Stimulated activated CD4-positive, alpha-beta T cell treated with anti-CD3 and anti-CD28 coated beads, TNF-alpha, amount 100 ng/mL, for 1 hour (primary cell): ENCODE results near the gene IL19.

Source experiments
- DNase-seq, 3 donors: peaks; one replicate each; pipeline ENCODE4 v3.0.0-alpha.2; 2020; ENCODE audit warnings: low read depth in 3 of 3, low spot score in 1 of 3

IL19 gene, protein sequence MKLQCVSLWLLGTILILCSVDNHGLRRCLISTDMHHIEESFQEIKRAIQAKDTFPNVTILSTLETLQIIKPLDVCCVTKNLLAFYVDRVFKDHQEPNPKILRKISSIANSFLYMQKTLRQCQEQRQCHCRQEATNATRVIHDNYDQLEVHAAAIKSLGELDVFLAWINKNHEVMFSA

DNA sequence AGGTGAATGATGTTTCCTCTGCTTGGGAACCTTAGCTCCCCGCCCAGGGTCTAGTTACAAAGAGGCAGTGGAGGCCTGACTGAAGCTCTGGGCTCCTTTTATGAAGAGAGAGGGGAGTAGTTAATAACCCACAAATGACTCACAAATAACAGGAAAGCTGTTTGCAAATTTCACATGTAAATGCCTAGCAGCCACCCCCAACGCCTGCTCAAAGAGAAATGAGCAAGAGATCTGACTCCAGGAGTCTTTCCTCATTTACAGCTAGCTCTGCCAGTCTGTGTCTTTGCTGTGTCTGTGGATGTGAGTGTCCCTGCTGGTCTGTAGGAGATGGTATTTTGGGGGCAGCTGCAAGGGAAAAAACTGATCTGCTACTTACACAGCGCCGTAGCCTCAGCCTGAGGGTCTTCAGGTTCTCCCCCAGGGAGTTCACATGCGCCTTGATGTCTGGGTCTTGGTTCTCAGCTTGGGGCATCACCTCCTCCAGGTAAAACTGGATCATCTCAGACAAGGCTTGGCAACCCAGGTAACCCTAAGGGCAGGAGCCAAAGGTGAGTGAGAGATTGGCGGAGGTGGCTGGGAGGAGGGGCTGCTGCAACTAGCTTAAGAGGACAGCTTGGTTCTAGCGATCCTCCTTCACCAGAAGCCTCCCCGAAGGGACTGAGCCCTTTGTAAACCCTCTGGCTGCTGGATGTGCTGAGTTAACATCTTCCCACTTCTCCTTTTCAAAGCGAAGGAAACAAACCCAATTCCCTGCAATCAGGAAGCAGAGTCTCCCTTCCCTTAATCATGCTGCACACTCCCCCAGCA is at the start of gene IL19:
TSS of gene IL19 (plus strand) at position 243 of the 807 bp plus-strand sequence. CDS start 65,890 bp downstream, outside the sequence.
- no peak for DNase-seq

DNA sequence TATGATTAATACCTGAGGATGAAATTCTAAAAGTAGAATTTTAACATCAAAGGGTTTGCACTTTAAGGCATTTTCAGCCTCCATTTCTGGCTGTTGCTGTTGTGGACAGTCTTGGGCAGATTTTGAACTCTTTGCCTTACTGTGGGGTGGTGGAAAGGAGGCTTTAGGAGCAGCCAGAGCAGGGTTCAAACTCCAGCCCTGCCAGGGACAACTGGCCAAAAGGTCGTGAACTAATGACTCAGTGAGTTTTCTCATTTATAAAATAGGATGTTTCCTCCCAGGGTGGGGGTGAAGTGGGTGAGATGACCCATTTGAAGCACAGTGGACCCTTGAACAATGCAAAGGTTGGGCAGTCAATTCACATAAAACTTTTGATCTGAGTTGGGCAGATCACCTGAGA is 49.1 kb upstream of the IL19 start:
- DNase-seq, result no peak

DNA sequence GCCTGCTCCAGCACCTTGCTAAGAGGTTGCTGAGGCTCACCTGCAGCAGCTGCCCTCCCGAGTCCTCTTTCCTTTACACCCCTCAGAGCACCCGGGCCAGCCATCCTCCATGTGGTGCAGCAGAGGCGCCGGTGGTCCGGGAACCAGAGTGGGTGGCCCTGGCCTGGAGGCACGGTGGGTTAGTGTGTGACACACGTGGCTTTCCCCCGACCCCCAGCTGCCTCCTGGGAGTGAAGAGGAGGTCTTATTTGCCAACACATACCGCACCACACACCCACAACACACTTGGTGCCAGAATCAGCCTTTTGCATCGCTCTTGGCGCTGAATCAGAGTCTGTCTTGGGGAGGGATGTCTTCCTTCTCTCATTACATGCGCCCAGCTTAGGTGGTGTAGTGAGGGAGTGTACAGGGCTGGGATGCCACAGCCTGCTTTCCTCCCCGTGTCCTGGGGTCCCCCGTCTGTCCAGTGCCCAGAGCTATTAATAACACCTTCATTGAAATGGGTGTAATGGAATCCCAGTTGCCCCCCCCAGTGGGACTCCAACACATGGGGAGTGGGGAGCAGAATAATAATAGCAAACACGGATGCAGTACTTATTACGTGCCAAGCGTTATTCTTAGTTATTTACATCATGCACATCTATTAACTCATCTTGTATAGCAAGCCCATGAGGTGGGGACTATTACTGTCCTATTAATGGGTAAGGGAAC is 47.7 kb upstream of the IL19 start:
- DNase-seq, result no peak

DNA sequence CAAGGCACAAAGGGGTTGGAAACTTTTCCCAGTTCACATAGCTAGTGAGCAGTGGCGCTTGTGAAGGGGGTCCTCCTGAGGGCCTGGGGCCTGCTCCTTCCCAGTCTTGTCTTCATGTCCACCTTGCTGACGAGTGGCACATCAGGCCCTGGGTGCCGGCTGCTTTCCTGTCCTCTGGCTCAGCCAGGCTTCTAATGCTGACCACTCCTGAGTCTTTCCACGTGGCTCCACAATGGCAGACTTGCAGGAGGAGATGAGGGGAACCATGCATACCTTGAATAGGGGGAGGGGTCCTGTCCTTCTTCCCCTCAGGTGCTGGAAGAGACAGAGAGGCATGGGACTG is 47.1 kb upstream of the IL19 start:
- DNase-seq, result no peak

DNA sequence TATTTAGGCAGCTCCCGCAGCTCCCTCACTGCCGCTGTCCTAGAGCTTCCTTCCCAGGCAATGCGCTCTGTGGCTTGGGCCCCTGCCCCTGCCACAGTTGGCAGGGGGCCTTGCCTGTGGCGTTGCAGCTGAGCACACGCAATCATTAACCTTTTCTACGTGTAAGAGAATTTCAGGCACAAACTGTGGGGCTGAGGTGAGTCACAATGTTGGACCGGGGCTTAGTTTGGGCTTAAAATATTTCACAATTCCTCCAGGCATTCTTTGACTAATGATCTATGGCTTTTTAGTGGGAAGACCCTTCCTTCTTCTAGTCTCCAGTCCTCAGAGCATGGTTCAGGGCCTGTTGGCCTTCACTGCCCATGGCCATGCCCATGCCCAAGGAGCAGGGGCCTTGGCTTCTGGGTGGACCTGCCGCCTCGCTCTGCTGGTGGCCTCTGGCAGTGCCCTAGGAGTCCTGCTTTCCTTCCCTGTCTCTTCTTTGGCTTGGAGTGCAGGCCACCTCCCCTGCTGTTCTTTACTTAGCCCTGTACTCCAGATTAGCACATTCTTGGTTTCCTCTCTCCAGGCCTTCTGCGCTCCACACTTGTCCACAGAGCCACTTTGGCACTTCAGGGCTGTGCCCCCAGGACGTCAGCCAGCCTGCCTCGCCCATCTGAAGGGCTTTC is 46.6 kb upstream of the IL19 start:
- no peak for DNase-seq

DNA sequence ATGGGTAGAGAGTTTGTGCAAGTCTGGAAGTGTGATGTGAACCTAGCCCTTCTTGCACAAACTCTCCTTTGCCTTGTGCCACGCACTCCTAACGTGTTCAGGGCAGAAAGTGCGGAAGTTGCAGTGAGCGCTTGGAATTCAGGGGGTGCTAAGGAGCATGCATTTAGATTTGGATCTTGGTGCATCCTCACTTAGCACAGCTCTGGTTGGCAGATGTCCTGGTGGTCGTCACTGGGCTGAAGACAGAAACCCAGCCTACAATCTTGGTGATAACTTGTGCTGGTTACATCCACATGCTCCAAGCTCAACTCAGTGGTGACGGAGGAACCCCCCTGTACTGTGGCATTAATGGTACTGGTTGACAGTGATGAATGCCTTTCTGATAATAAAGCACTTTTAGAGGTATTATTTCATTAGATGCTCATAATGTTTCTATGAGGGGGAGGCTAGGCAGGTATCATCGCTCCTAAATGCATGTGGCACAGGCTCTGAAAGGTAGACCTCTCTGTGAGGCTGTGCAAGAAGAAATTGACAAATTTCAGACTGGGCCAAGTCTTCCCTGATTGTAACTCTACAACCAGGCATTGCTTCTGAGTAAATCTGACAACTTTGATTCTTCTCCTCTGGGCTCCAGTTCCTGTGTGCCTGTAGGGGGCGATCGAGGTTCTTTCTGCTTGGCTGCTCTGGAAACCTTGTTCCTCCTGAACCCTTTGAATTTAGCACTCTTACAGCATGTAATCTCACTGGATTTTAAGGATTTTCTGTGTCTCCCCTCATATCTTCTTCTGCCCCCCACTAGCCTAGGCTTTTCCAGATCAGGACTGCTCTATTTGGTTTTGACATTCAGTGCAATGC is 45.2 kb upstream of the IL19 start:
- DNase-seq, result peak in 1 of 3 donors; percentile 38

DNA sequence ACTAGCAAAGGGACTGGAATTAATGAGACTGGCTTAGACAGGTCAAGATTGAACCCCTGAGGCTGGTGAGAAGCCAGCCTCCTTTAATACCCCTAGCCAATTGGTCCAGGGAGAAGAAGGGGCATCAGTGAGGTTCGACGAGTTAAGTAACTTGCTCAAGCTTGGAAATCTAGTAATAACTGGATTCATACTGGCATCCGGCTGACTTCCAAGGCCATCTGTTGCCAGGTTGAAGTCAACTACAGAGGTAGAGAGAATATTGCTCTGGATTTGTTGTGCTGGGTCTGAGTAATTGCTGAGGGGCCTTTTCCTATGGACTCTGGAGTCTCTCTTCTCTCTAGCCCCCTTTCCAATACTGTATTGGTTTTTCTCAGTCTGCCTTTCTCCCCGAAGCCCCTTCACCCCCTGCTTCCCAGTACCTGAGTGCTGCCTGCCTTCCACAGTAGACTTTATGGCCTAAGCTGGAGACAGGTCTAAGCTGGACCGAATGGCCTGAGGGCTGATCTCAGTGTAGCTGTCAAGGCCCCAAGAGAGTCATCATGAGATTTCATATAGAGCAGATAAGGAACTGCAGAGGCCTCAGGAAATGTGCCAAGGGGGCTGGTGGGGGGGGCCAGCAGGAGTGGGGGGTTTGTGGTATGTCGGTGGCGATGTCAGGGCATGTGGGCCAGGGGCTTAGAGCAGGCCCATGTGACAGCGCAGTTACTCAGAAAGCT is 42.4 kb upstream of the IL19 start:
- DNase-seq, result no peak

DNA sequence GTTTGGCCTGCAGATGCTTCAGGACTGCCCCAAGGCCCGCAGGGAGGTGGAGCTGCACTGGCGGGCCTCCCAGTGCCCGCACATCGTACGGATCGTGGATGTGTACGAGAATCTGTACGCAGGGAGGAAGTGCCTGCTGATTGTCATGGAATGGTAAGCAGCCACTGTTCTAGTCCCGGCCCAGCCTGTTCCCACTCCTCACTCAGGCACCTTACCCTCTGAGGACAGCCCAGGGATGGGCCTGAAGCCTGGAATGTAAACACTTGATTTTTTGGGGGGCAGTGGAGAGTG is 41.9 kb upstream of the IL19 start:
- DNase-seq, result no peak

DNA sequence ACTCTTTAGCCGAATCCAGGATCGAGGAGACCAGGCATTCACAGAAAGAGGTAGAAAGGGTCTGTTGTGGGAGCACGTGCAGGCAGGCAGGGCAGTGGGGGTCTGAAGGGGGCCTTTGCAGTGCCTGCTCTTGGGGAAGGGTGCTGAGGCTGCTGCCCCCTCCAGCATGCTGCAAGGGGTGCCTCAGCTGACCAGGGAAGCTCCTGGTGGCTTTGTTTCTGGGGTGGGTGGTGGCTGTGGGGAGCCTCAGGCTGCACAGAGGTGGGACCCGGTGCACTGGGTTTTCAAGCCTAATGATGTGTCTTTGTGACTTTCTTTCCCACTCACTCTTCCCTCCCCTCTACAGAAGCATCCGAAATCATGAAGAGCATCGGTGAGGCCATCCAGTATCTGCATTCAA is 41.5 kb upstream of the IL19 start:
- DNase-seq, result no peak

DNA sequence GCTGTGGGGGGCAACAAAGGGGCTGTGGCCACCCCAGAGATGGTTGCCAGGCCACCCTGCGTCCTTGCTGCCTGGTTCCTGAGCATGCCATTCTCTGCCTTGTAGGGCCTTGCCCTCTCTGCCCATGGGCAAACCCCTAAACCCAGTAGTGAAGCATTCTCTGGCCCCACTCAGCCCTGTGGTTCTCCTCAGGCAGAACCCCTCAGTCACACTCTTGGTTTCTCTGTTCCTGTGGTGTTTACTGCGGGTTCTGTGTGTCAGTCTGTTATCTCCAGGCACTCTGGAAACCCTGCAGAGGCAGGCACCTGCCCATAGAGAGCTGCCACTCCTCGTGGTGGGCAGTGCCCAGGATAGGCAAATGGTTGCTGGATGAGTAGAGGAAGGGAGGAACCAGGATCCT is 41.1 kb upstream of the IL19 start:
- no peak for DNase-seq

DNA sequence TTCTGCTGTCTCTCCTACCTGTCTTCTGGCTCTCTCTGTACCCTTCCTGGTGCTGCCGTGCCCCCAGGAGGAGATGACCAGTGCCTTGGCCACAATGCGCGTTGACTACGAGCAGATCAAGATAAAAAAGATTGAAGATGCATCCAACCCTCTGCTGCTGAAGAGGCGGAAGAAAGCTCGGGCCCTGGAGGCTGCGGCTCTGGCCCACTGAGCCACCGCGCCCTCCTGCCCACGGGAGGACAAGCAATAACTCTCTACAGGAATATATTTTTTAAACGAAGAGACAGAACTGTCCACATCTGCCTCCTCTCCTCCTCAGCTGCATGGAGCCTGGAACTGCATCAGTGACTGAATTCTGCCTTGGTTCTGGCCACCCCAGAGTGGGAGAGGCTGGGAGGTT is 38.1 kb upstream of the IL19 start:
- no peak for DNase-seq

DNA sequence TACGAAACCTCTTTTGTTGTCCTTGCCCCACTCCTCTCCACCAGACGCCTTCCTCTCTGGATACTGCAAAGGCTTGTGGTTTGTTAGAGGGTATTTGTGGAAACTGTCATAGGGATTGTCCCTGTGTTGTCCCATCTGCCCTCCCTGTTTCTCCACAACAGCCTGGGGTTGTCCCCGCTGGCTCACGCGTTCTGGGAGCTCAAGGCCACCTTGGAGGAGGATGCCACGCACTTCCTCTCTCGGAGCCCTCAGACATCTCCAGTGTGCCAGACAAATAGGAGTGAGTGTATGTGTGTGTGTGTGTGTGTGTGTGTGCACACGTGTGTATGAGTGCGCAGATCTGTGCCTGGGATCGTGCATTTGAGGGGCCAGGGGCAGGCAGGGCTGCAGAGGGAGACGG is 37.6 kb upstream of the IL19 start:
- DNase-seq, result no peak

DNA sequence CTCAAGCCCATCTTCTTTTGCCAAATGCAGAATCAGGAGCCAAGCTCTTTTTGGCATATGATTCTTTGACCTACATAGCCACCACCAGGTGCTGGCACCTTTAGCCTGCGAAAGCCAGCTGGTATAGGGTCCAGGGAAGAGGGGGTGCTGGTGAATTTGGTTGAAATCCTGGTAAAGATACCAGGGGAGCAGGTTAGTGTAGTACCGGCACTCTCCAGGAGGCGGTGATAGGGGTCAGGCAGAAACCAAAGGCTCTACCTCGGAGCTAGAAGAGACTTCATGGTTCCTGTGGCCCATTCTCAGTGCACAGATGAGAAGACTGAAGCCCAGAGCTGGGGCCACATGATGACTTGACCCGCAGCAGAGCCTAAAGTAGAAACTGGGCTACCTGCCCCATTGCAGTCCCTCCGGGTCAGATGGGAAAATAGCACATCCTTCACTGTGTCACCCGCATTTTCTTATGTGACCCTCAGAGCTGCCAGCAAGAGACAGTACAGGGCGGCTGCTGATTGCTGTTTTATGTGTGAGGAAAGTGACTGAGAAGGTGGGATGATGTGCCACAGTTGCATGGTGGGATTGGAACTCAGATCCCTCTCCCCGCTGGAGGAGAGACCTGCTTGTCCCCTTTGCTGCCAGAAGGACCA is 36.0 kb upstream of the IL19 start:
- peak; percentile 55 to 76 (median 67) for DNase-seq

DNA sequence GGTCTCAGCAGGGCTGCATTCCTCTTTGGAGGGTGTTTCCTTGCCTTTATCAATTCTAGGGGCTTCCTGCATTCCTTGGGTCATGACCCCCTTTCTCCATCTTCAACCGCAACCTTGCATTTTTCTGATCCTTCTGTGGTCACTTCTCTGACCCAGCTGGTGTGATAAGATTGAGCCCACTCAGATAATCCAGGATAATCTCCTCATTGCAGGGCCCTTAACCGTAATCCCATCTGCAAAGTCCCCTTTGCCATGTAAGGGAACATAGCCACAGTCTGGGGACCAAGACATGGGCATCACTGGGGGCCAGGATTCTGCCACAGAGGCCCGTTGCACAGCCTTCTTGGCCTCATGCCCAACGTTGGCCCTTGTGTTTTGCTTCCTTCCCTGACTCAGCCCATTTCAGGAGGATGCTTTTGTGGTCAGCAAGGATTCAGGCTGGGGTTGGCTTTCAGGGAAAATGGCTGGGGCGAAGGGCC is 35.0 kb upstream of the IL19 start:
- DNase-seq, result no peak

DNA sequence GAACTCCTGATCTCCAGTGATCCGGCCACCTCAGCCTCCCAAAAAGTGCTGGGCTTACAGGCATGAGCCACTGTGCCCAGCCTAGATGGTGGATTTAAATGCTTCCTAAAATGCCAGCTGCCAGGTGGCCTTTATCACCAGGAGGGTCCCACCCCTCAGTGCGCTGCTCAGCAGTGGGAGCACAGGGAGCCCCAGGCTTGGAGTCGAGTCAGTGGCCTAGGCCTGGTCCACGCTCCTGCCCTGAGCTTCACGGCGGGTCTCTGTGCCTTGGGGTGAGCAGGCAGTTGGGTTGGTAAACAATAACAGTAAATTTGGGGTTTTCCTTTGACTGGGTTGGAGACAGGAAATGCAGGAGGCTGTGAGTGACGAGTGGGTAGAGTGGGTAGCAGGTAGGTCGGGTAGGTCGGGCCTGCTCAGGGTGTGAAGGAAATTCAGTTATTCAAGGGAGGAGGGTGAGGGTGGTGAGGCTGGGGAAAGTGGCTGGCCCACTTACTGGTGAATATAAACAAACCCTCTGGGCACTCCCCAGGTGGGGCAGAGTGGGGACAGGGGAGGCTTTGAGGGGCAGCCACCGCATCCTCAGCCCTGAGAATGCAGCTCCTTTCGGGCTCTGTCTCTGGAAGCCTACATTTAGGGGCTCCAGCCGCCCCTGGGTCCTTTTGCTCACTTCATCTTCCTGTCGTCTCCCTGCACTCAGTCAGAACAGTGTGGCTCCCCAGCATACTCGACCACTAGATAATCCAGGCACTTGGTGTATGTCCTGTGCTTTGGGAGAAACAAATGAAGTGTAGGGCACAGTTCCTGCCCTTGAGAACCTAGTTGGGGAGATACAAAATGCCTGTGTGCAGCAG is 33.5 kb upstream of the IL19 start:
- DNase-seq, result peak in 2 of 3 donors; percentile 40 to 51

DNA sequence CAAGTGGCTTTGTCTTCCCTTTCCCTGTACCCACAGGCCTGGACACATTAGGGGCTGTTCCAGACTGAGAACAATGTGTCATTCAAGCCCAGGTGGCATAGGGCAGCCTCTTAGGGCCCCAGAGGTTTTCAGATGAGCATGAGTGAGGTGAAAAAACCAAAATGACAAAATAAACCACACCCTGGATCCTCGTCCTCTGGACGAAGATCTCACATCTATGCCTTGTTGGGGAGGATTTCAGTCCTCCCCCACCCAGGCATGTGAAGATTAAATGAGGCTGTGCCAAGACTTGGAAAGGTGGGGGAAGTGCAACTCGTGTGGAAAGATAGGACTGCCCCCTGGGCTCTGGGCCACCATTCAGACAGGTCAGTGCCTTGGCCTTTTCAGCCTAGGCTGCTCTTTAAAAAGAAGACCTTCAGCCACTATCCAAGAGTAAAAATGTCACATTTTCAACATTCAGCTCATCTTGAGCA is 32.8 kb upstream of the IL19 start:
- DNase-seq, result no peak

DNA sequence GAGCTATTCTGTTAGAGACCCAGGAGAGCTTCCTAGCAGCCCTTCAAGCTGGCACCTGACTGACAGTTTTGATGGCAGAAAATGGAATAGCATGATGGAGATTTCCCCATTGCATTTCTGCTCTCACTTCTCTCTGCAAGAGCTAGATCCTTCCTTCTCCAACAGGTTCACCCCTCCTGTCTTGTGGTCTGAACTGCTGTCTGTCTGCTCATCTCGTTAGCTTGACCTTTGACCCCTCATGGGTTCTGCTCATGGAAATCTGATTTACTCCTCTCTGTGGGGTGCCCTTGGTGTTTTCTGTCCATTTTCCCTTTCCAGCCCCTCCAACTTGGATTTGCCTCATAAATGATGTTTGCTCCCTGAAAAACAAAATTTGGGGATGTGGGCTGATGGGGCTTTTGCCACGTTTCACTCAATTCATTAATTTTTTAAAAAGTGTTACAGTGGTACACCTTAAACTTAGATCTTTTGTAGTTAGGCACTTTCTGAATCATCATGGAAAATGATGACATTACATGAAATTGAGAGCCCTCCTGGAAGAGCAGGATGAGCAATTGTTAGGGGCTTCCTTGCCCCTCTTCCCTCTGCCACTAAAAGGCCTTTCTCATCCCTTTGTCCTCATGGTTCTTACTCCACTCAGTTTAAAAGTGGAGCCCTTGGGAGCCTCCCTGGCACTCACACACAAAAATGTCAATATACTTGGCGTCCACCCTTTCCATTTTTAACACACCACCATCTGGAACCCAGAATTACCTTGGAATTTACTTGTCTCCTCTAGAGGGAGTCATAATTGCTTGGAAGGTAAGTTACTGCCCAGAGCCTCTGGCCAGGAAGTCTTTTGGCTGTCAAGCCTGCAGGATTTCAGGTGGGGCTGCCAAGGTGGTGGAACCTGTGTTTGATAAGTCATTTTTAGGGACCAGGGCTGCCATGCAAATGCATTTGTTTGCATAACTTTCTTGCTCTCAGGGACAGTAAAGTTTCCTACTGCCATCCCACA is 31.9 kb upstream of the IL19 start:
- DNase-seq, result no peak
